GM12878 (cell line): ENCODE measurements around the gene DAZAP1. TPM values are rescaled to one million over a fixed set of nuclear protein-coding genes. Genes with fewer than 3 reads are reported as not detected.

Experiments used
- ATAC-seq: fragments of 200-7000 bp; cut with Tn5 transposase; 3 replicates; pipeline ENCODE4 v1.9.1; 2020; ENCODE audit warnings: mild to moderate bottlenecking, moderate library complexity
- BruUV-seq: library from RNA; stranded (reverse); fragments of 400-500 nt; replicated peaks from 2 replicates; lab custom pipeline; 2021; lab: Mats Ljungman, UMichigan
- CTCF ChIA-PET: fragments of 300-600 bp; sonication (Branson Sonifier 250); formaldehyde crosslinking; extraction: SDS; loops from one replicate; lab custom pipeline; 2021; ENCODE audit warnings: inconsistent platforms; lab: Yijun Ruan, JAX
- POLR2A ChIA-PET: fragments of 350-600 bp; formaldehyde crosslinking; extraction: SDS; loops from one replicate; lab custom pipeline; 2021; ENCODE audit warnings: inconsistent platforms; lab: Charles Lee
- RAD21 ChIA-PET: fragments of 300-600 bp; sonication (Branson Sonifier 250); formaldehyde crosslinking; loops from one replicate; lab custom pipeline; 2023; ENCODE audit warnings: antibody characterized with exemption; ENCODE audit not compliant: unreplicated experiment; lab: Charles Lee
- SMC1A ChIA-PET: fragments of 300-600 bp; sonication (Branson Sonifier 250); formaldehyde crosslinking; loops from one replicate; lab custom pipeline; 2023; ENCODE audit not compliant: unreplicated experiment, uncharacterized antibody; lab: Charles Lee
- DNase-seq: peaks from one replicate; pipeline ENCODE4 v3.0.0-alpha.2; 2011; ENCODE audit warnings: low read depth, low spot score
- FAIRE-seq: peaks from 3 replicates; lab custom pipeline; 2011; peaks lifted over from hg19 to GRCh38; lab: Jason Lieb, UNC
- H2AFZ ChIP-seq: 2 replicates; pipeline ENCODE4 v1.6.0; 2011; ENCODE audit warnings: low read depth, low read length, control low read depth; ENCODE audit not compliant: control insufficient read depth
- H3K27ac ChIP-seq: 2 replicates; pipeline ENCODE4 v1.5.1; 2011; ENCODE audit warnings: control low read depth; ENCODE audit not compliant: control insufficient read depth, insufficient read depth
- H3K27me3 ChIP-seq, 2 experiments: replicated peaks in 1 of 2; 2 replicates each; pipeline versions ENCODE4 v1.6.0 to v1.6.1; 2011; ENCODE audit warnings: low read length in 1 of 2; ENCODE audit not compliant: control insufficient read depth in 2 of 2, insufficient read depth in 2 of 2
- H3K36me3 ChIP-seq, 2 experiments: 2 replicates each; pipeline ENCODE4 v1.5.1; 2011; ENCODE audit warnings: low read length in 1 of 2; ENCODE audit not compliant: control insufficient read depth in 2 of 2, insufficient read depth in 2 of 2
- H3K4me1 ChIP-seq: 2 replicates; pipeline ENCODE4 v1.6.1; 2011; ENCODE audit warnings: mild to moderate bottlenecking, low read length, moderate library complexity, mixed read lengths; ENCODE audit not compliant: control insufficient read depth, insufficient read depth
- H3K4me2 ChIP-seq: 2 replicates; pipeline ENCODE4 v1.6.0; 2011; ENCODE audit warnings: control low read depth; ENCODE audit not compliant: control insufficient read depth, insufficient read depth
- H3K4me3 ChIP-seq: fragments of 200-600 bp; sonication (generic); 2 replicates; pipeline ENCODE4 v1.5.1; 2016
- H3K79me2 ChIP-seq: 2 replicates; pipeline ENCODE4 v1.6.0; 2011; ENCODE audit warnings: low read length; ENCODE audit not compliant: control insufficient read depth, insufficient read depth
- H3K9ac ChIP-seq: 2 replicates; pipeline ENCODE4 v1.8.0; 2011; ENCODE audit warnings: low read length, control low read depth, mixed read lengths; ENCODE audit not compliant: control insufficient read depth, insufficient read depth
- H3K9me3 ChIP-seq: replicated peaks from 3 replicates; pipeline ENCODE4 v1.5.1; 2011; ENCODE audit warnings: mild to moderate bottlenecking, low read length; ENCODE audit not compliant: control insufficient read depth, insufficient read depth
- H4K20me1 ChIP-seq: 2 replicates; pipeline ENCODE4 v1.6.0; 2011; ENCODE audit not compliant: control insufficient read depth, insufficient read depth
- ATF3 ChIP-seq: IDR thresholded peaks from 2 replicates; pipeline ENCODE4 v1.6.1; 2011; ENCODE audit warnings: low read depth, mild to moderate bottlenecking, low read length, moderate library complexity, borderline replicate concordance; ENCODE audit errors: extremely low read depth
- POLR2A ChIP-seq: IDR thresholded peaks from 2 replicates; pipeline ENCODE4 v1.6.1; 2011; ENCODE audit warnings: low read depth, mild to moderate bottlenecking, low read length
- TAF1 ChIP-seq: IDR thresholded peaks from 2 replicates; pipeline ENCODE4 v1.6.1; 2011; ENCODE audit warnings: mild to moderate bottlenecking, low read depth, low read length, borderline replicate concordance
- ZBTB40 ChIP-seq: fragments of 450-650 bp; IDR thresholded peaks from 2 replicates; pipeline ENCODE4 v1.6.1; 2016; ENCODE audit warnings: mild to moderate bottlenecking, moderate library complexity, borderline replicate concordance
- WGBS: methylation state at CpG from one replicate; pipeline ENCODE4 v1.1.6; 2016; ENCODE audit warnings: low lambda C conversion rate; ENCODE audit not compliant: insufficient replicate concordance, insufficient coverage; ENCODE audit errors: missing lambda C conversion rate; 5-methylcytosine and 5-hydroxymethylcytosine counted together
- in situ Hi-C: fragments of 300-500 bp; cut with MboI; formaldehyde crosslinking; loops from 9 replicates; pipeline ENCODE4 v1.14.3; 2018; ENCODE audit warnings: mixed read lengths
- intact Hi-C: fragments of 100-400 bp; cut with micrococcal nuclease; formaldehyde crosslinking; loops from one replicate; pipeline ENCODE4 v1.14.2; 2022; ENCODE audit not compliant: unreplicated experiment
- polyA plus RNA-seq, 11 experiments: library from polyadenylated mRNA; depleted of rRNA in 4 of 11; unstranded in 6 of 11; stranded (reverse) in 5 of 11; fragments of >200 nt; fragmentation: Nextera tagmentation in 4 of 11; fragmentation: Illumina TruSeq in 1 of 11; extraction: Ambion mirVana in 4 of 11; extraction: Trizol in 1 of 11; gene quantifications; 1 replicate in 1 of 11; 2 replicates in 10 of 11; pipeline versions ENCODE4 v1.2.1 to v1.2.3, GENCODE V29; 2011 to 2016; ENCODE audit warnings: inconsistent platforms in 2 of 11, missing spikeins in 2 of 11, low read depth in 1 of 11
- total RNA-seq, 4 experiments: library from RNA; depleted of rRNA in 3 of 4; stranded (reverse); fragments of >200 nt in 3 of 4; fragmentation: Illumina TruSeq in 1 of 4; extraction: Trizol in 1 of 4; gene quantifications; 2 replicates each; pipeline versions ENCODE4 v1.2.1 to v1.2.3, GENCODE V29; 2013 to 2021
- TF ChIP-seq, protein P1 (sequence below): fragments of 450-650 bp; IDR thresholded peaks from 2 replicates; pipeline ENCODE4 v1.6.1; 2018; ENCODE audit warnings: mild to moderate bottlenecking, low read depth, moderate library complexity; ENCODE audit not compliant: partially characterized antibody

Gene DAZAP1
- total and polyA plus RNA-seq, 10 of the 15 experiments (the other 5 are each of a cell fraction or from before 2014, with no cell fraction given): 9.9 to 240 (median 92.3) TPM

GRCh38 chr19:1457892-1458291 lies 50.5 kb downstream of the DAZAP1 start:
- in situ Hi-C loops: no loop called here
- H3K36me3 ChIP-seq: no peaks in the 10 kb centered on the region
- no peak overlapping the region for H3K27ac ChIP-seq
- intact Hi-C loops: no loop called here
- POLR2A ChIA-PET: interaction anchor here (0.6 kb wide), 1 partner anchor 14 kb away, joined by 6 read pairs; no protein-coding TSS in a partner anchor
- SMC1A ChIA-PET: no interaction called here
- no peaks in the 10 kb centered on the region for H3K79me2 ChIP-seq
- RAD21 ChIA-PET: no interaction called here
- H3K9ac ChIP-seq: no peak overlapping the region
- no peak overlapping the region for H2AFZ ChIP-seq
- DNase-seq (no peak), ATAC-seq (no peak), FAIRE-seq (no peak)
- BruUV-seq: no TSS peak
- no peaks in the 10 kb centered on the region; the same call in 2 of the 3 replicates for H3K9me3 ChIP-seq
- peaks cover 3% of the 10 kb centered on the region for H3K4me1 ChIP-seq
- H4K20me1 ChIP-seq: no peaks in the 10 kb centered on the region
- 88% methylated on average over 16 of the region's 16 CpGs for WGBS
- H3K4me2 ChIP-seq: no peak overlapping the region
- CTCF ChIA-PET: interaction anchor here (0.8 kb wide), 1 partner anchor 13 kb away, joined by 3 read pairs; no protein-coding TSS in a partner anchor
- H3K4me3 ChIP-seq: no peak overlapping the region
- no peaks in the 10 kb centered on the region; a peak in 1 of 4 replicates for H3K27me3 ChIP-seq
- TF ChIP-seq, protein P1, sequence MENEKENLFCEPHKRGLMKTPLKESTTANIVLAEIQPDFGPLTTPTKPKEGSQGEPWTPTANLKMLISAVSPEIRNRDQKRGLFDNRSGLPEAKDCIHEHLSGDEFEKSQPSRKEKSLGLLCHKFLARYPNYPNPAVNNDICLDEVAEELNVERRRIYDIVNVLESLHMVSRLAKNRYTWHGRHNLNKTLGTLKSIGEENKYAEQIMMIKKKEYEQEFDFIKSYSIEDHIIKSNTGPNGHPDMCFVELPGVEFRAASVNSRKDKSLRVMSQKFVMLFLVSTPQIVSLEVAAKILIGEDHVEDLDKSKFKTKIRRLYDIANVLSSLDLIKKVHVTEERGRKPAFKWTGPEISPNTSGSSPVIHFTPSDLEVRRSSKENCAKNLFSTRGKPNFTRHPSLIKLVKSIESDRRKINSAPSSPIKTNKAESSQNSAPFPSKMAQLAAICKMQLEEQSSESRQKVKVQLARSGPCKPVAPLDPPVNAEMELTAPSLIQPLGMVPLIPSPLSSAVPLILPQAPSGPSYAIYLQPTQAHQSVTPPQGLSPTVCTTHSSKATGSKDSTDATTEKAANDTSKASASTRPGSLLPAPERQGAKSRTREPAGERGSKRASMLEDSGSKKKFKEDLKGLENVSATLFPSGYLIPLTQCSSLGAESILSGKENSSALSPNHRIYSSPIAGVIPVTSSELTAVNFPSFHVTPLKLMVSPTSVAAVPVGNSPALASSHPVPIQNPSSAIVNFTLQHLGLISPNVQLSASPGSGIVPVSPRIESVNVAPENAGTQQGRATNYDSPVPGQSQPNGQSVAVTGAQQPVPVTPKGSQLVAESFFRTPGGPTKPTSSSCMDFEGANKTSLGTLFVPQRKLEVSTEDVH: no peak
- TF ChIP-seq POLR2A (peak; percentile 25; the same call in 1 of the 2 replicates), ATF3 (no peak), ZBTB40 (no peak), TAF1 (no peak)
